GM10847 (cell line): ENCODE results near the gene ASMTL.

Source experiments
- POLR2A ChIP-seq: IDR thresholded peaks from 2 replicates; pipeline ENCODE4 v1.6.1; 2011; ENCODE audit not compliant: insufficient read length; ENCODE audit errors: extremely low read depth

ASMTL gene

GRCh38 chrX:1389181-1389992, 63.3 kb downstream of the ASMTL start:
- no peak for TF ChIP-seq POLR2A

DNA sequence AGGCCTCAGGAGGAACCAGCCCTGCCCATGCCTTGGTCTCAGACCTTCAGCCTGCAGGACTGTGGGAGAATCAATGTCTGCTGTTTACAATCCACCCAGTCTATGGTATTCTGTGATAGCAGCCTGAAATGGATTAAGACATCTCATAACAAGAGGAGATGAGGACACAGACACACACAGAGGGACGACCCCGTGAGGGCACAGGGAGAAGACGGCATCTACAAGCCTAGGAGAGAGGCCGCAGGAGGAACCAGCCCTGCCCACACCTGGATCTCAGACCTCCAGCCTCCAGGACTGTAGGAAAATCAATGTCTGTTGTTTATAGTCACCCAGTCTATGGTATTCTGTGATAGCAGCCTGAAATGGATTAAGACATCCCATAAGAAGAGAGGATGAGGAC, 64.1 kb downstream of the ASMTL start:
- no peak for TF ChIP-seq POLR2A

- TF ChIP-seq POLR2A: no peak
Measured at GRCh38 chrX:1387141-1387776, 65.5 kb downstream of the ASMTL start.

GRCh38 chrX:1386338-1387127, 66.2 kb downstream of the ASMTL start:
- peak; percentile 1 for TF ChIP-seq POLR2A

DNA sequence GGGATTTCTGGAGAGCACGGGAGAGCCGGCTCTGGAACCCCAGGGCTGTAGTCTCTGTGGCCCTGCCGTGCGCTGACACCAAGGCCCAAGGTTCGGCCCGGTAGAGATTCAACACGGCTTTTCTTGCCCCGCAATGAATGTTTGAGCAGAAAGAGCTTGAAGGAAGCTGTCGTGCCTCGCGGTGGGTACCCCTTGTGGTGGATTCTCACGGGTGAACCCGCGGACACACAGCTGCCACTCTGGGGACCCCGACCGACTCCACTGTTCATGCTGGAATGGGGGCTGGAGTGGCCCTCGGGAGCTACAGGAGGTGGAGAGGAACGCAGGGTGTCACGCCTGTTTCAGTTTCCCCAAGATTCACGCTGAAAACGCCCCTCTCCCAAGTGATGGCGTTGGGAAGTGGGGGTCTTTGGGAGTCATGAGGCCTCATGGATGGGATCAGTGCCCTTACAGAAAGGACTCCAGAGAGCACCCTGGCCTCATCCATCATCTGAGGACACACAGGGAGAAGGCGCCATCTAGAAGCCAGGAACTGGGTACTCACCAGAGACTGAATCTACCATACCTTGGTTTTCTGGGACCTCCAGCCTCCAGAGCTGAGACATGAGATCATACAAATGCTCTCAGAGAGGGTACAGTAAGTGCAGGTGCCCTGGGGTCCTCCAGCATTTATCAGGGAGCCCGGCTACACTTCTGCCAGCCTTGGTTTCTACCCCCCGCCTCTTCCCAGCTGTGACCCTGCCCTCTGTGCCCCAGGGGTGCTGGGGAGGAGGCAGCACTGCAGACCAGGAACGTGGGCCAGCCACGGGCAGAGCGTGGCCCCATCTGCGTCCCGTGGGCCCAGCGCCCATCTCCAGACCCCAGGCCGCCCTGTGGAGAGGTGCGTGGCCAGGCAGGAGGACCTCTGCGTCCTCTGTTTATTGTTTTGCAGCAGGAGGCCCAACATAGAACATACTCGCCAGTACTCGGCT, 67.2 kb downstream of the ASMTL start:
- no peak for TF ChIP-seq POLR2A

- no peak for TF ChIP-seq POLR2A
Measured at GRCh38 chrX:1384658-1385252, 68.0 kb downstream of the ASMTL start.

- no peak for TF ChIP-seq POLR2A
Measured at GRCh38 chrX:1380672-1381233, 72.0 kb downstream of the ASMTL start.

GRCh38 chrX:1378306-1378759, 74.4 kb downstream of the ASMTL start:
- TF ChIP-seq POLR2A: no peak

DNA sequence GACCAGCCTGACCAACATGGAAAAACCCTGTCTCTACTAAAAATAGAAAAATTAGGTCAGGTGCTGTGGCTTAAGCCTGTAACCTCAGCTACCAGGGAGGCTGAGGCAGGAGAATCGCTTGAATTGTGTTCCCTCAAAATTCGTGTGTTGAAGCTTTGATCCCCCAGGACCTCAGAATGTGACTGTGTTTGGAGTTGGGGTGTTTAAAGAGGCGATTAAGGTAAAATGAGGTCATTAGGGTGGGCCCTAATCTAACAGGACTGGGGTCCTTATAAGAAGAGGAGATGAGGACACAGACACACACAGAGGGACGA, 84.4 kb downstream of the ASMTL start:
- no peak for TF ChIP-seq POLR2A

GRCh38 chrX:1361910-1362309, 90.8 kb downstream of the ASMTL start:
- TF ChIP-seq POLR2A: no peak

- TF ChIP-seq POLR2A: no peak
Measured at GRCh38 chrX:1361275-1361674, 91.4 kb downstream of the ASMTL start.

GRCh38 chrX:1360171-1360570, 92.5 kb downstream of the ASMTL start:
- no peak for TF ChIP-seq POLR2A

- no peak for TF ChIP-seq POLR2A
Measured at GRCh38 chrX:1359477-1359873, 93.2 kb downstream of the ASMTL start.
